Gastroesophageal sphincter (tissue), 3 donors: Measurements from ENCODE around the gene PDE4B.

ENCODE experiments used
- CTCF ChIP-seq, 4 experiments: fragments of 200-600 bp in 2 of 4; fragments of 450-650 bp in 2 of 4; sonication (generic) in 1 of 4; IDR thresholded peaks; one replicate each; pipeline ENCODE4 v1.5.1; 2017 to 2019; ENCODE audit warnings: antibody characterized with exemption in 4 of 4, mild to moderate bottlenecking in 2 of 4, moderate library complexity in 2 of 4
- POLR2A ChIP-seq, 2 donors: fragments of 450-650 bp; IDR thresholded peaks; one replicate each; pipeline ENCODE4 v1.6.1; 2017; ENCODE audit warnings: antibody characterized with exemption in 2 of 2, mild to moderate bottlenecking in 2 of 2, moderate library complexity in 1 of 2
- POLR2AphosphoS5 ChIP-seq: sonication (generic); formaldehyde crosslinking; IDR thresholded peaks from one replicate; pipeline ENCODE4 v1.6.1; 2017; ENCODE audit warnings: antibody characterized with exemption

- TF ChIP-seq CTCF (IDR thresholded peaks at IDR 0.05) = no peak
- TF ChIP-seq POLR2A (IDR thresholded peaks at IDR 0.05) = no peak
- TF ChIP-seq POLR2AphosphoS5 = no peak
These were observed 623.6 kb downstream of the PDE4B start for GRCh38 chr1:66416295-66416694.
